ENCODE results near the gene DHRS2.
"Not testable (repeated sequence)": the region's sequence is repeated elsewhere in the genome, so short reads cannot be mapped to it uniquely, and the experiment has no call there.

The DHRS2 gene

DNA sequence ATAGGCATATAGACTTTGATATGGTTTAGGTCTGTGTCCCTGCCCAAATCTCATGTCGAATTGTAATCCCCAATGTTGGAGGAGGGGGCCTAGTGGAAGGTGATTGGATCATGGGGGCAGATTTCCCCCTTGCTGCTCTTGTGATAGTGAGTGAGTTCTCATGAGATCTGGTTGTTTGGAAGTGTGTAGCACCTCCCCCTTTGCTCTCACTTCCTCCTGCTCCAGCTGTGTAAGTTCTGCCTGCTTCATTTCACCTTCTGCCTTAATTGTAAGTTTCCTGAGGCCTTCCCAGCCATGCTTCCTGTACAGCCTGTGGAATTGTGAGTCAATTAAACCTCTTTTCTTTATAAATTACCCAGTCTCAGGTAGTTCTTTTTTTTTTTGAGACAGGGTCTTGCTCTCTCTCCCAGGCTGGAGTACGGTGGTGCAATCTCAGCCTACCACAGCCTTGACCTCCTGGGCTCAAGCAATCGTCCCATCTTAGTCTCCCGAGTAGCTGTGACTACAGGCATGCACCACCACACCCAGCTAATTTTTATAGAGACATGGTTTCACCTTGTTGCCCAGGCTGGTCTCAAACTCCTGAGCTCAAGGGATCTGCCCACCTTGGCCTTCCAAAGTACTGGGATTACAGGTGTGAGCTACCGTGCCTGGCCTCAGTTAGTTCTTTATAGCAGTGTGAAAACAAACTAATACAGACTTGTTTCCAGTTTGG, 1.3 kb upstream of the DHRS2 start:
- DNase-seq: not testable (repeated sequence)

DNA sequence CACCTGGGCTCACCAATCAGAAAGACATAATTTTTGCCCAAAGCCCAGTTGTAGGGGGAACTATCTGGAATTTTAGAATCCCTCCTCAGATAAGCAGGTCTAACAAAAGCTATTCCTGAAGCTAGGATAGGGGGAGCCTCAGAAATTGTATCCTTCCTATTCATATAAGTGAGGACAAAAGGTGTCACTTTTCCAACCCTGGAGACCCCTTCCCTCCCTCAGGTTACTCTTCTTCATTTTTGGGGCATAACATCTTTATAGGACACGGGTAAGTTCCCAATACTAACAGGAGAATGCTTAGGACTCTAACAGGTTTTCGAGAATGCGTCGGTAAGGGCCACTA, 1.1 kb downstream of the DHRS2 start:
- not testable (repeated sequence) for DNase-seq

DNA sequence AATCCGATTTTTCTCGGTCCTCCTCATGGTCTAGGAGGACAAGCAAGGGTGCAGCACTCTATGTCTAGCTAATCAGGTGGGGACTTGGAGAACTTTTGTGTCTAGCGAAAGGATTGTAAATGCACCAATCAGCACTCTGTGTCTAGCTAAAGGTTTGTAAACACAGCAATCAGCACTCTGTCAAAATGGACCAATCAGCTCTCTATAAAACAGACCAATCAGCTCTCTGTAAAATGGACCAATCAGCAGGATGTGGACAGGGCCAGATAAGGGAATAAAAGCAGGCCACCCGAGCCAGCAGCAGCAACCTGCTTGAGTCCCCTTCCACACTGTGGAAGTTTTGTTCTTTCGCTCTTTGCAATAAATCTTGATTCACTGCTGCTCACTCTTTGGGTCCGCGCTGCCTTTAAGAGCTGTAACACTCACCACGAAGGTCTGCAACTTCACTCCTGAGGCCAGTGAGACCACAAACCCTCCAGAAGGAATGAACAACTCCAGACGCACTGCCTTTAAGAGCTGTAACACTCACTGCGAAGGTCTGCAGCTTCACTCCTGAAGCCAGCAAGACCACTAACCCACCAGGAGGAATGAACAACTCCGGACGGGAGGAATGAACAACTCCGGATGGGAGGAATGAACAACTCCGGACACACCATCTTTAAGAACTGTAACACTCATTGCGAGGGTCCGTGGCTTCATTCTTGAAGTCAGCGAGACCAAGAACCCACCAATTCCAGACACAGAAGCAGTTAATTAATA, 1.7 kb downstream of the DHRS2 start:
- not testable (repeated sequence) for DNase-seq

- no peak for DNase-seq
These were observed 2.4 kb downstream of the DHRS2 start for GRCh38 chr14:23638414-23639047.

GRCh38 chr14:23639048-23639890, 3.1 kb downstream of the DHRS2 start:
- DNase-seq: no peak

DNA sequence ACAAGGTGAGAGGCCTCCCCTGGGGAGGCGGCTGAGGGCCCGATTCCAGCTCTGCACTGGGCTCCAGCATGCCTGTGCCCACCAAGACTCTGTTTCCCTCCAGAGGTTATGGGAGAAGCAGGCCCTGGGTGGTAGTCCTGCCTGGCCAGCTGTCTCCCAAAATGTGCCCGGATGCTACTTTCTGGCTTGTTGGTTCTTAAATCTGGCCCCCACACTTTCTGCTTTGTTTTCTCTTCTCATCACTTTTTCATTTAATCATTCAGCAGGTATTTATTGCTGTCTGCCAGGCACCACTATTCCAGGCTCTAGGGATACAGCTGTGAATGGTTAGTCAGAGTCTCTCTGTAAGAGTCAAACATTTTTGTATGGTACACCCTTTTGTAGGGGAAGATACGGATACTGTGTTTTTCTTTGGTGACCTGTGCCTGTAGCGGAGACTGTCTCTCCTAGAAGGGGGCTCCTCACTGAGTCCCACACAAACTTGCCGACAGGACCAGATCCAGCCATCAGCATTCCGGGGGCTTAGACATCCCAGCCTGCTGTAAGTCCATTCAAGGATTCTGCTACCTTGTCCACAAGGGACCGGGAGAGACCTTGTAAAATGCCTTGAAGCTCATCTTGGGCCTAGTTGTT, 3.8 kb downstream of the DHRS2 start:
- DNase-seq: no peak

GRCh38 chr14:23640524-23641141, 4.5 kb downstream of the DHRS2 start:
- no peak for DNase-seq

- DNase-seq: no peak
These were observed 5.2 kb downstream of the DHRS2 start for GRCh38 chr14:23641180-23641914.

DNA sequence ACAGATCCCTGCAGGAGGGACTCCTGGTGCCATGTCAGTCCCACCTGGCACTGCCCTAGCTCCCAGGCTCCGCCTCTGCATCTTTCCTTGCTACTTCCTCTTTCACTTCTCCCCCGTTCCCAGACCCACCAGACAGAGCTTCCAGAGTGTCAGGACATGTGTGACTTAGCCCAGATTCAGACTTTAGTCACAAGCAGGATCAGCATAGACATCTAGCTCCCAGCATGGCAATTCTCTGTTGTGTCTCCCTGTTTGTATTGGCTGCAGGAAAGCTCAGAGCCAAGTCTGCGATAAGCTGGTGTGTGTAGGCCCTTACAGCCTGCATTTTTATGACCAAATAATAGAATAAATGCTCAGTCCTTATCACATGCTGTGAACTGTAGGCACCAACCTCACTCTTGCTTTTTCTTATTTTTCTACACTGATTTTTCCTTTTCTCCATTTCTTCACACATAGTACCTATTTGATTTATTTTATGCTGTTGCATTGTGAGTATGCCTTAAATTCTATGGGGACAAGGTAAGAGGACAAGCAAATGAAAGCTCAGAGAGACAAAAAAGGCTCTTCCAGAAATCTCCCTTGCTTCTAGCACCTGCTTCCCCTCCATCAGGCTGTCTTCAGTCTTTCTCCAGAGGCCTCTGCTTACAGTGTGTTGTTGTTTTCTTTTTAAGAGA, 5.9 kb downstream of the DHRS2 start:
- no peak for DNase-seq

- no peak for DNase-seq
These were observed 7.5 kb downstream of the DHRS2 start for GRCh38 chr14:23643533-23644194.

- no peak for DNase-seq
These were observed 8.2 kb downstream of the DHRS2 start for GRCh38 chr14:23644195-23644918.

DNA sequence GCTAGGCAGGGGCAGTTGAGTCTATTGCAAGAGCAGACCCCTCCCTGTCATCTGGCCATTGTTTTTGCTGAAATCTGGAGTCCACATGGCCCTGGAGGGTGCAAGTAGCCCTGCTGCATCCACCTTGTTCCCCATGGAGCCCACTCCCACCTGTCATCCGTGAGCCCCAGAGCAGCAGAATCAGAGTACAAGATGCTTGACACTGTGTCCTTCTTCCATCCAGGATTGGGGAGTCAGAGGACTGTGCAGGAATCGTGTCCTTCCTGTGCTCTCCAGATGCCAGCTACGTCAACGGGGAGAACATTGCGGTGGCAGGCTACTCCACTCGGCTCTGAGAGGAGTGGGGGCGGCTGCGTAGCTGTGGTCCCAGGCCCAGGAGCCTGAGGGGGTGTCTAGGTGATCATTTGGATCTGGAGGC, 8.8 kb downstream of the DHRS2 start:
- DNase-seq: no peak

GRCh38 chr14:23645504-23645811, 9.3 kb downstream of the DHRS2 start:
- DNase-seq: no peak

DNA sequence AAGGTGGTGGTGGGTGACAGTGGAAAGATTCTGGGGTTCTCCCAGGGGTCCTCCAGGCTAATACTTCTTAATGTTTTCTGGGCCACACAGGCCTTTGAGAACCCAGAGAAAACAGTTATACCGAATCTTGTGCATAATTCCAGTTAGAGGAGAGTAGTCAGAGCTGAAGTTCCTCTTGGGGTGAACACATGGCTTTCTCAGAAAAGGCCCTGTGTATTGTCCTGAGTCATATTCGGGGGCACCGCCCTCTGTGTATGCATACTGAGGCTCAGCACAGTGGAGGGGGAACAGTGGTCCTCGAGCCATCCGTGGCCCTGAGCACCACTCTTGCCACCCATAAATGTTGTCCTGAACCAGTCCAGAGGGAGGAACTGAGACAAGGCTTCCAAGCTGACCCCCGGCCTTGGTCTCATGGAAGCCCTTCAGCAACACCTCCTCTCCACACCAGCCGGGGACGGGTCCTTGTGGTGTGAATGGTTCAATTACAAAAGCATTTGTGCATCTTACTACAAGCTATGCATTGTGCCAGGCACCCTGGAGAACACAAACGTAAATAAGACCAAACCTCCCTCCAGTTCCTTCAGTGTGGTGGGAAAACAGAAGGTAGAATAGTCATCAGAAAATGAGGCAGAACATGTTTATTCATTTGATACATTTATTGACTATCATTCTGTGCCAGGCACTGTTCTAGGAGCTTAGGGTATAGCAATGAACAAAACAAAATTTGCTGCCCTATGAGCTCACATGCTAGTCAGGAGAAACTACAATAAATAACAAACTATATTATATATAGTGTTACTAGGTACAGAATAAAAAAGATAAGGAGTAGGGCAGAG, 9.9 kb downstream of the DHRS2 start:
- DNase-seq: no peak

- DNase-seq: no peak
These were observed 10.7 kb downstream of the DHRS2 start for GRCh38 chr14:23646648-23647549.

DNA sequence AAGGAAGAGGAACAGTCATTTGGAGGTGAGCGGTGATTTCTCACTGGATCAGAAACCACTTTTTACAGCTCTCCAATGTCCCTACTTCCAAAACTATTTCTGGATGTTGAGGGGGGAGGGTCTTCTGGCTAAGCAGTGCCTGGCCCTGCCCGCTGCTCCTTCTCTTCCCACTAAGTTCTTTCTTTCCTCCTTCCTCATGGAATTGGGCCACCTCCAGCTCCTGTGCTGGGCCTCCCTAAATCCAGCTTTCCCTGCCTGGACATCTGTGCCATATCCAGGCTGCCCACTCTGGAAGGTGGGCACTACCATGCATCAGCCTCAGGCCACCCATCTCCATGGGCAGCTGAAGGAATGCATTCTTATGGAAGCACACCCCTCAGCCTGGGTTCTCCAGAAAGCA, 11.5 kb downstream of the DHRS2 start:
- no peak for DNase-seq

- DNase-seq: no peak
These were observed 12.7 kb downstream of the DHRS2 start for GRCh38 chr14:23648764-23649460.
